ENCODE measurements around the gene PTRH2.
"Not testable (repeated sequence)": the region's sequence is repeated elsewhere in the genome, so short reads cannot be mapped to it uniquely, and the experiment has no call there.

Gene PTRH2

GRCh38 chr17:59676716-59677115, 30.5 kb downstream of the PTRH2 start:
- ATAC-seq (replicated peaks): no peak
- H3K27ac Mint-ChIP-seq: peak overlapping the region; percentile 26 to 69
- no peak for DNase-seq
- no peaks in the 10 kb centered on the region for H3K9me3 Mint-ChIP-seq
- no peak overlapping the region for H3K4me3 Mint-ChIP-seq
- H3K36me3 Mint-ChIP-seq (ENCODE audit: insufficient read depth): peaks cover 72% of the 10 kb centered on the region
- no peaks in the 10 kb centered on the region for H3K27me3 Mint-ChIP-seq
- peaks cover 0 to under 1% of the 10 kb centered on the region in 2 donors for H3K4me1 Mint-ChIP-seq (ENCODE audit: low read depth in 2 of 2)

- Mint-ChIP-seq H3K27me3 (no peaks in the 10 kb centered on the region), H3K36me3 (ENCODE audit: insufficient read depth) (peaks cover 61% of the 10 kb centered on the region), H3K4me1 (ENCODE audit: low read depth in 2 of 2) (peaks cover 2 to 5% of the 10 kb centered on the region in 2 donors), H3K27ac (peak overlapping the region in 1 of 2 donors; percentile 19), H3K9me3 (no peaks in the 10 kb centered on the region), H3K4me3 (no peak overlapping the region)
- DNase-seq: no peak
- ATAC-seq (replicated peaks): no peak
Observed at GRCh38 chr17:59675231-59675630, 32.0 kb downstream of the PTRH2 start.

GRCh38 chr17:59671386-59671785, 35.8 kb downstream of the PTRH2 start:
- no peaks in the 10 kb centered on the region for H3K27me3 Mint-ChIP-seq
- peaks cover 4 to 5% of the 10 kb centered on the region in 2 donors for H3K4me1 Mint-ChIP-seq (ENCODE audit: low read depth in 2 of 2)
- peak overlapping the region; percentile 79 to 84 for H3K27ac Mint-ChIP-seq
- H3K9me3 Mint-ChIP-seq: no peaks in the 10 kb centered on the region
- H3K36me3 Mint-ChIP-seq (ENCODE audit: insufficient read depth): peaks cover 57% of the 10 kb centered on the region
- no peak overlapping the region for H3K4me3 Mint-ChIP-seq
- DNase-seq: no peak
- ATAC-seq (replicated peaks): no peak

DNA sequence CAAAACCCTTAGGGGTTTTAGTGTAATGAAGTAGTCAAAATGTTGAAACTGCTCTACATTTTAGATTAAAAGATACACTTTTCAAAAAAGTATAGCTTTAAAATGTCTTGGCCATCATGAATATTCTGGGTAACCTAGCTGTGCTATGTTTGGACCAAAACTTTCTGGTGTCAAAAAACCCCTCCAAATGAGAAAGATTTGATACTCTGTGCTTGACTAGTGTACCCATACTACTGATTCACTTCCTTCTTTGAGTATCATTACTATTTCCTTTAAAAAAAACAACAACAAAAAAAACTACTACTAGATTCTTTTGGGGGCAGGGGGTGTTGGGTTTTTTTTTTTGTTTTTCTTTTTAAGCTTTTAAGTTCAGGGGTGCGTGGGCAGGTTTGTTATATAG, 37.3 kb downstream of the PTRH2 start:
- no peak for DNase-seq
- Mint-ChIP-seq H3K4me3 (no peak overlapping the region), H3K9me3 (no peaks in the 10 kb centered on the region)

GRCh38 chr17:59669411-59669810, 37.8 kb downstream of the PTRH2 start:
- Mint-ChIP-seq H3K36me3 (ENCODE audit: insufficient read depth) (peaks cover 63% of the 10 kb centered on the region), H3K4me3 (no peak overlapping the region), H3K4me1 (ENCODE audit: low read depth in 2 of 2) (peaks cover 4 to 5% of the 10 kb centered on the region in 2 donors), H3K27ac (peak overlapping the region in 1 of 2 donors; percentile 59), H3K27me3 (no peaks in the 10 kb centered on the region), H3K9me3 (no peaks in the 10 kb centered on the region)
- DNase-seq: no peak
- ATAC-seq (replicated peaks): no peak

More for the DNA sequence above, 37.3 kb downstream of the PTRH2 start:
- no peak for ATAC-seq (replicated peaks)
- Mint-ChIP-seq H3K4me1 (ENCODE audit: low read depth in 2 of 2) (peaks cover 4 to 5% of the 10 kb centered on the region in 2 donors), H3K36me3 (ENCODE audit: insufficient read depth) (peaks cover 63% of the 10 kb centered on the region), H3K27me3 (no peaks in the 10 kb centered on the region), H3K27ac (peak overlapping the region; percentile 59 to 79)

DNA sequence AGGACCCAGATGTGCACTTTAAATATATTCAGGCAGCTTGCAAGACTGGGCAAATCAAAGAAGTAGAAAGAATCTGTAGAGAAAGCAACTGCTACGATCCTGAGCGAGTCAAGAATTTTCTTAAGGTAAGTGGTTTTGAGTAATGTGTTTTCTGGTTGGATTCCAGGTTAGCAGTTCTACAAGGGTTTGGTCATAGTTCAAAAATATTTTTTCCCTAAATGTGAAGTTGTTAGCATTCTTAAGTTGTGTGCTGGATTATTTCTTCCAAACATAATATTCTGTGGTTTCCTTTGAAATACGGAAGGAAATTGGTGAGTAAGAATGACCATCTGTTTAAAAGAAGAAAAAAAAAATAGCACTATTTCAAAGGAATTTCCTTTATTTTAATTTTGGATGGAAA, 38.4 kb downstream of the PTRH2 start:
- no peak overlapping the region for H3K4me3 Mint-ChIP-seq
- H3K27ac Mint-ChIP-seq: peak overlapping the region in 1 of 2 donors; percentile 59
- peaks cover 4 to 5% of the 10 kb centered on the region in 2 donors for H3K4me1 Mint-ChIP-seq (ENCODE audit: low read depth in 2 of 2)
- no peaks in the 10 kb centered on the region for H3K27me3 Mint-ChIP-seq
- H3K9me3 Mint-ChIP-seq: no peaks in the 10 kb centered on the region
- ATAC-seq (replicated peaks) (no peak), DNase-seq (no peak)
- H3K36me3 Mint-ChIP-seq (ENCODE audit: insufficient read depth): peaks cover 65% of the 10 kb centered on the region

GRCh38 chr17:59666235-59666634, 41.0 kb downstream of the PTRH2 start:
- H3K9me3 Mint-ChIP-seq: no peaks in the 10 kb centered on the region
- no peaks in the 10 kb centered on the region for H3K27me3 Mint-ChIP-seq
- no peak overlapping the region for H3K27ac Mint-ChIP-seq
- DNase-seq: no peak
- peaks cover 0 to 2% of the 10 kb centered on the region in 2 donors for H3K4me1 Mint-ChIP-seq (ENCODE audit: low read depth in 2 of 2)
- ATAC-seq (replicated peaks): no peak
- H3K4me3 Mint-ChIP-seq: no peak overlapping the region
- H3K36me3 Mint-ChIP-seq (ENCODE audit: insufficient read depth): peaks cover 84% of the 10 kb centered on the region

GRCh38 chr17:59656624-59657023, 50.6 kb downstream of the PTRH2 start:
- DNase-seq; ATAC-seq (replicated peaks); H3K9me3 Mint-ChIP-seq; H3K27me3 Mint-ChIP-seq; H3K4me1 Mint-ChIP-seq (ENCODE audit: low read depth in 2 of 2); H3K27ac Mint-ChIP-seq; H3K4me3 Mint-ChIP-seq: not testable (repeated sequence)
- H3K36me3 Mint-ChIP-seq (ENCODE audit: insufficient read depth): peaks cover 96% of the 10 kb centered on the region

- DNase-seq (no peak), ATAC-seq (replicated peaks) (no peak)
- no peaks in the 10 kb centered on the region for H3K27me3 Mint-ChIP-seq
- no peaks in the 10 kb centered on the region for H3K9me3 Mint-ChIP-seq
- peaks cover 10 to 24% of the 10 kb centered on the region in 2 donors for H3K4me1 Mint-ChIP-seq (ENCODE audit: low read depth in 2 of 2)
- H3K36me3 Mint-ChIP-seq (ENCODE audit: insufficient read depth): peaks cover 87% of the 10 kb centered on the region
- H3K27ac Mint-ChIP-seq: peak overlapping the region; percentile 31 to 80
- peak overlapping the region in 1 of 2 donors; percentile 28 for H3K4me3 Mint-ChIP-seq
Observed at GRCh38 chr17:59652119-59652518, 55.1 kb downstream of the PTRH2 start.

DNA sequence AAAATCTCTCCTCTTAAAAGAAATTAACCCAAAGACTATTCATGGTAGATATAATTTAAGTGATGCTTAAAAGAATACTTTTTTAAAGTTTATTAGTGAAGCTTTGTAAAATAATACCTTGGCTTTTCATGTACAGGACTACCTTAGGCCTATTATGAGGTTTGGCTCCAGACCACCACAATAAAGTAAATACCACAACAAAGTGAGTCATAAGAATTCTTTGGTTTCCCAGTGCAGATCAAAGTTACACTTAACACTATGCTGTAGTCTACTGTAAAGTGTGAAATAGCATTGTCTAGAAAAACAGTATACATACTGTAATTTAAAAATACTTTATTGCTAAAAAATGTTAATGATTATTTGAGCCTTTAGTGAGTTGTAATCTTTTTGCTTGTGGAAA, 55.9 kb downstream of the PTRH2 start:
- Mint-ChIP-seq H3K4me3 (peak overlapping the region in 1 of 2 donors; percentile 28), H3K9me3 (no peaks in the 10 kb centered on the region), H3K4me1 (ENCODE audit: low read depth in 2 of 2) (peaks cover 10 to 30% of the 10 kb centered on the region in 2 donors), H3K27ac (peak overlapping the region in 1 of 2 donors; percentile 80), H3K36me3 (ENCODE audit: insufficient read depth) (peaks cover 83% of the 10 kb centered on the region), H3K27me3 (no peaks in the 10 kb centered on the region)
- ATAC-seq (replicated peaks) (peak; percentile 89), DNase-seq (peak in 1 of 3 experiments; percentile 2)

- ATAC-seq (replicated peaks) (no peak), DNase-seq (no peak)
- H3K4me3 Mint-ChIP-seq: no peak overlapping the region
- peak overlapping the region in 1 of 2 donors; percentile 47 for H3K27ac Mint-ChIP-seq
- no peaks in the 10 kb centered on the region for H3K9me3 Mint-ChIP-seq
- no peaks in the 10 kb centered on the region for H3K27me3 Mint-ChIP-seq
- H3K36me3 Mint-ChIP-seq (ENCODE audit: insufficient read depth): peaks cover 76% of the 10 kb centered on the region
- peaks cover 10 to 30% of the 10 kb centered on the region in 2 donors for H3K4me1 Mint-ChIP-seq (ENCODE audit: low read depth in 2 of 2)
Observed at GRCh38 chr17:59650642-59651041, 56.6 kb downstream of the PTRH2 start.

DNA sequence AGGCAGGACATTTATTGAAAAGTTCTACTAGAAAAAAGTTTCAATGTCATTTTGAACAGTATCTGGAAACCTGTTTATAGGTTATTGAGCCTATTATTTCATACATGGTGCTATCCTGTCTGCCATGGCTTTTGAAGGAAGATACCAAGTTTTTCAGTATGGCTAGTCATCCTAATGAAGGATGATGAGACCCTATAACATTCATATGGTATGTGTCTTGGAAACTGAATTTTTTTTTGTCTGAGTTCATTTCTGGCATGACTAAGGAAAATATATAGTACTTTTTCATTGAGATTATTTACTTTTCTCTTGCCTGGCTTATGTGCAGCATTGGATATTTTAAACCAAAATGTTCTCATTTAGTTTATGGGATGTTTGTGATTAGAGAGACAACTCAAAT, 57.3 kb downstream of the PTRH2 start:
- no peaks in the 10 kb centered on the region for H3K27me3 Mint-ChIP-seq
- DNase-seq (no peak), ATAC-seq (replicated peaks) (no peak)
- no peak overlapping the region for H3K4me3 Mint-ChIP-seq
- peaks cover 10 to 30% of the 10 kb centered on the region in 2 donors for H3K4me1 Mint-ChIP-seq (ENCODE audit: low read depth in 2 of 2)
- peaks cover 71% of the 10 kb centered on the region for H3K36me3 Mint-ChIP-seq (ENCODE audit: insufficient read depth)
- no peak overlapping the region for H3K27ac Mint-ChIP-seq
- H3K9me3 Mint-ChIP-seq: no peaks in the 10 kb centered on the region
